Thyroid gland (tissue), 4 donors: ENCODE results near the gene CACNA2D3. TPM values are rescaled to one million over a fixed set of nuclear protein-coding genes. Genes with fewer than 3 reads are reported as not detected.

Experiments used
- DNase-seq, 2 donors: peaks; one replicate each; pipeline ENCODE4 v3.0.0-alpha.2; 2019
- H3K27ac ChIP-seq, 3 donors: fragments of 200-600 bp; sonication (generic); 1 replicate in 2 of 3; 2 replicates in 1 of 3; pipeline ENCODE4 v1.5.1; 2016 to 2019; ENCODE audit warnings: mild to moderate bottlenecking in 1 of 3, moderate library complexity in 1 of 3
- H3K27me3 ChIP-seq: fragments of 200-600 bp; sonication (generic); one replicate; pipeline ENCODE4 v1.5.1; 2019
- H3K36me3 ChIP-seq, 2 donors: fragments of 200-600 bp; sonication (generic); one replicate each; pipeline ENCODE4 v1.5.1; 2016 to 2019
- H3K4me1 ChIP-seq, 2 donors: fragments of 200-600 bp; sonication (generic); one replicate each; pipeline ENCODE4 v1.5.1; 2017 to 2019
- H3K4me3 ChIP-seq, 3 donors: fragments of 200-600 bp; sonication (generic); replicated peaks in 1 of 3; 1 replicate in 2 of 3; 2 replicates in 1 of 3; pipeline ENCODE4 v1.5.1; 2016; ENCODE audit warnings: mild to moderate bottlenecking in 1 of 3
- H3K9me3 ChIP-seq: fragments of 200-600 bp; sonication (generic); one replicate; pipeline ENCODE4 v1.5.1; 2017
- POLR2A ChIP-seq, 2 donors: fragments of 450-650 bp; IDR thresholded peaks; one replicate each; pipeline ENCODE4 v1.6.1; 2017; ENCODE audit warnings: antibody characterized with exemption in 2 of 2, mild to moderate bottlenecking in 2 of 2, moderate library complexity in 1 of 2
- WGBS, 2 donors: methylation state at CpG; one replicate each; pipeline ENCODE4 v1.1.5; 2017; 5-methylcytosine and 5-hydroxymethylcytosine counted together
- intact Hi-C: fragments of 100-400 bp; cut with DNase I; formaldehyde crosslinking; loops from one replicate; pipeline ENCODE4 v1.15.1; 2023
- total RNA-seq, 4 donors: library from RNA; depleted of rRNA; stranded (reverse); fragments of >200 nt; gene quantifications; one replicate each; pipeline ENCODE4 v1.2.3, GENCODE V29; 2016
- TF ChIP-seq, protein P1 (sequence below), 6 experiments: fragments of 200-600 bp in 3 of 6; fragments of 450-650 bp in 3 of 6; sonication (generic) in 3 of 6; IDR thresholded peaks; one replicate each; pipeline ENCODE4 v1.5.1; 2016 to 2019; ENCODE audit warnings: antibody characterized with exemption in 6 of 6, mild to moderate bottlenecking in 2 of 6, inconsistent platforms in 1 of 6, moderate library complexity in 1 of 6

CACNA2D3 gene
- total RNA-seq, 4 donors from 2014 or later: 2.9 to 4.8 (median 4.5) TPM

DNA sequence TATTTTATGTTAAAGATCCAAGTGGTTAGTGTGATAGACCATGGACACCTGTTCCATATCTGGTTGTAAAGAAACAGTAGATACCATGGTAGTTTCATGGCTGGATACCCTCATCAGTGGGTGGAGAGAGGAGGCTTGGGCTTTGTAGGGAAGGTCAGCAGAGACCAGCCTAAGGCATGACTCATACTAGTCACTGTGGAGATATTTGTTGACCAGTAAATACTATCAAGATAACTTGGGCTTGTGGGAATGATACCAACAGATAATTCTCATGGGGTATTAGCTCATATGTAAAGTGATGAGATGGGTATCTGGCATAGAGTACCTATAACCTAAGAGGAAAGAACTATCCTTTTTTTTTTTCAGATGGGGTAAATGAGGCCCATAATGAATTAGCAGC, 354.5 kb downstream of the CACNA2D3 start:
- H3K4me1 ChIP-seq: no peaks in the 10 kb centered on the region
- intact Hi-C loops: no loop called here
- no peaks in the 10 kb centered on the region for H3K27me3 ChIP-seq

GRCh38 chr3:54481606-54482365, 359.4 kb downstream of the CACNA2D3 start:
- no peaks in the 10 kb centered on the region for H3K27me3 ChIP-seq
- H3K9me3 ChIP-seq: no peaks in the 10 kb centered on the region
- TF ChIP-seq, protein P1, sequence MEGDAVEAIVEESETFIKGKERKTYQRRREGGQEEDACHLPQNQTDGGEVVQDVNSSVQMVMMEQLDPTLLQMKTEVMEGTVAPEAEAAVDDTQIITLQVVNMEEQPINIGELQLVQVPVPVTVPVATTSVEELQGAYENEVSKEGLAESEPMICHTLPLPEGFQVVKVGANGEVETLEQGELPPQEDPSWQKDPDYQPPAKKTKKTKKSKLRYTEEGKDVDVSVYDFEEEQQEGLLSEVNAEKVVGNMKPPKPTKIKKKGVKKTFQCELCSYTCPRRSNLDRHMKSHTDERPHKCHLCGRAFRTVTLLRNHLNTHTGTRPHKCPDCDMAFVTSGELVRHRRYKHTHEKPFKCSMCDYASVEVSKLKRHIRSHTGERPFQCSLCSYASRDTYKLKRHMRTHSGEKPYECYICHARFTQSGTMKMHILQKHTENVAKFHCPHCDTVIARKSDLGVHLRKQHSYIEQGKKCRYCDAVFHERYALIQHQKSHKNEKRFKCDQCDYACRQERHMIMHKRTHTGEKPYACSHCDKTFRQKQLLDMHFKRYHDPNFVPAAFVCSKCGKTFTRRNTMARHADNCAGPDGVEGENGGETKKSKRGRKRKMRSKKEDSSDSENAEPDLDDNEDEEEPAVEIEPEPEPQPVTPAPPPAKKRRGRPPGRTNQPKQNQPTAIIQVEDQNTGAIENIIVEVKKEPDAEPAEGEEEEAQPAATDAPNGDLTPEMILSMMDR (IDR thresholded peaks at IDR 0.05): no peak
- TF ChIP-seq POLR2A (IDR thresholded peaks at IDR 0.05): no peak
- no peaks in the 10 kb centered on the region for H3K36me3 ChIP-seq
- intact Hi-C loops: no loop called here
- no peak overlapping the region for H3K27ac ChIP-seq
- no peaks in the 10 kb centered on the region for H3K4me1 ChIP-seq
- WGBS, 2 donors: 77 to 79% methylated on average over 8 of the region's 8 CpGs
- H3K4me3 ChIP-seq: no peak overlapping the region
- DNase-seq: no peak

More for the DNA sequence above, 354.5 kb downstream of the CACNA2D3 start:
- TF ChIP-seq POLR2A (IDR thresholded peaks at IDR 0.05): no peak
- TF ChIP-seq, protein P1 (IDR thresholded peaks at IDR 0.05): no peak
- no peak overlapping the region for H3K27ac ChIP-seq
- DNase-seq: no peak
- no peaks in the 10 kb centered on the region for H3K9me3 ChIP-seq
- no peaks in the 10 kb centered on the region for H3K36me3 ChIP-seq
- H3K4me3 ChIP-seq: no peak overlapping the region

DNA sequence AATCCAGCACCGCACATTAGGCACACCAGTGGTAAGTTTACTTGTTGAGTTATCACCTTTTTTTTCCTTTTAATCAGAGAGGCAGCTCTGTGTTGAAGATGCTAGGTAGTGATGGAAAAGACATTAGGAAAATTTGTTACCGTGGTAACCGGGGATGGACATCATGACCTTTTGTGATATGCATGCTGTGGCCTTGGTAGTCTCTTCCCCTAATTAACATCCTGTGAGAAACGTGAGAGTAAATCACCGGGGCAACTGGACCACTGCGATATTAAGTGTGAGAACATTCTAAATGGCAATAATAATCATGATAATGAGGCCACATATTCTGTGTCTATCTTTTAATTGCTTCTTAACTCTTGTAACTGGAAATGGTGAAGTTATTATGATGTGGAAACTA, 362.0 kb downstream of the CACNA2D3 start:
- H3K4me1 ChIP-seq: no peaks in the 10 kb centered on the region
- WGBS, 2 donors: 93 to 94% methylated on average over 6 of the region's 6 CpGs
- H3K36me3 ChIP-seq: no peaks in the 10 kb centered on the region
- no peaks in the 10 kb centered on the region for H3K9me3 ChIP-seq
- no peaks in the 10 kb centered on the region for H3K27me3 ChIP-seq
- intact Hi-C loops: no loop called here
- TF ChIP-seq, protein P1 (IDR thresholded peaks at IDR 0.05): no peak
- TF ChIP-seq POLR2A (IDR thresholded peaks at IDR 0.05): no peak
- no peak for DNase-seq
- H3K27ac ChIP-seq: no peak overlapping the region
- no peak overlapping the region for H3K4me3 ChIP-seq

- no peak overlapping the region for H3K27ac ChIP-seq
- no peaks in the 10 kb centered on the region for H3K36me3 ChIP-seq
- intact Hi-C loops: no loop called here
- WGBS, 2 donors: 91 to 100% methylated on average over 1 of the region's 1 CpG
- H3K4me3 ChIP-seq: no peak overlapping the region
- no peaks in the 10 kb centered on the region for H3K27me3 ChIP-seq
- H3K9me3 ChIP-seq: no peaks in the 10 kb centered on the region
- no peak for DNase-seq
- TF ChIP-seq POLR2A (IDR thresholded peaks at IDR 0.05): no peak
- TF ChIP-seq, protein P1 (IDR thresholded peaks at IDR 0.05): no peak
- no peaks in the 10 kb centered on the region for H3K4me1 ChIP-seq
Measured at GRCh38 chr3:54486317-54486716, 364.0 kb downstream of the CACNA2D3 start.

DNA sequence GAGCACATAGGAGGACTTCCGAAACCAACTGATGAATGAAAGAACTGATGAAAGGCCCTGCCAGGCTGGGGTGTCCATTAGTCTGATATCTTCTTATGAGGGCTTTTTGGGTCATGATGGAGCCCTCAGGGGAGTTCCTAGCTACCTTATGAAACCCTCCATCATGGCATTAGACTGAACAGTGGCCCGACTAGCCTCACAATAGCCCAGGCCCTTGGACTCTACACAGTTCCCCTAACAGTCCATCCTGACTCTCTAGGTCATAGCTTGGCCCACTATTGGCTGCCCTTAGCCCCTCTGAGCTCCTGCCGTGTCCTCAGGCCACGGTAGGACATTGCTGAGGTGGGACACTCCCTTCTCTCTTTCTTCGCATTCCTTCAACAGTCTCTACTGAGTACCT, 365.9 kb downstream of the CACNA2D3 start:
- no peak overlapping the region for H3K4me3 ChIP-seq
- H3K27ac ChIP-seq: no peak overlapping the region
- intact Hi-C loops: no loop called here
- WGBS, 2 donors: 86 to 93% methylated on average over 5 of the region's 5 CpGs
- TF ChIP-seq POLR2A (IDR thresholded peaks at IDR 0.05): no peak
- TF ChIP-seq, protein P1 (IDR thresholded peaks at IDR 0.05): no peak
- no peaks in the 10 kb centered on the region for H3K36me3 ChIP-seq
- H3K9me3 ChIP-seq: no peaks in the 10 kb centered on the region
- no peak for DNase-seq
- H3K27me3 ChIP-seq: no peaks in the 10 kb centered on the region
- H3K4me1 ChIP-seq: no peaks in the 10 kb centered on the region
